Gastrocnemius medialis (tissue), 4 donors: Measurements from ENCODE around the gene HSH2D. TPM values are rescaled to one million over a fixed set of nuclear protein-coding genes. Genes with fewer than 3 reads are reported as not detected.

ENCODE experiments used
- ATAC-seq, 2 donors: fragments of 150-250 bp; one replicate each; pipeline ENCODE4 v1.9.1; 2016
- DNase-seq, 2 donors: peaks; one replicate each; pipeline ENCODE4 v3.0.0-alpha.2; 2019
- H3K27ac ChIP-seq, 4 donors: fragments of 200-600 bp; sonication (generic); 1 replicate in 1 of 4; 2 replicates in 3 of 4; pipeline ENCODE4 v1.5.1; 2016 to 2018; ENCODE audit warnings: mild to moderate bottlenecking in 2 of 4, moderate library complexity in 1 of 4
- H3K27me3 ChIP-seq, 3 donors: fragments of 200-600 bp; sonication (generic) in 2 of 3; 1 replicate in 1 of 3; 2 replicates in 2 of 3; pipeline versions ENCODE4 v1.5.1 to v1.6.0; 2016 to 2019; ENCODE audit warnings: mild to moderate bottlenecking in 1 of 3, moderate library complexity in 1 of 3
- H3K36me3 ChIP-seq, 2 donors: fragments of 200-600 bp; sonication (generic) in 1 of 2; one replicate each; pipeline ENCODE4 v1.5.1; 2017 to 2018
- H3K4me1 ChIP-seq, 2 donors: fragments of 200-600 bp; sonication (generic) in 1 of 2; one replicate each; pipeline ENCODE4 v1.5.1; 2016 to 2017; ENCODE audit warnings: mild to moderate bottlenecking in 2 of 2
- H3K4me3 ChIP-seq, 4 donors: fragments of 200-600 bp; sonication (generic) in 3 of 4; 1 replicate in 1 of 4; 2 replicates in 3 of 4; pipeline ENCODE4 v1.5.1; 2016 to 2019; ENCODE audit warnings: mild to moderate bottlenecking in 2 of 4
- H3K9me3 ChIP-seq, 3 donors: fragments of 200-600 bp; sonication (generic) in 2 of 3; 1 replicate in 1 of 3; 2 replicates in 2 of 3; pipeline ENCODE4 v1.5.1; 2016 to 2019
- CTCF ChIP-seq, 5 experiments: fragments of 450-650 bp in 3 of 5; fragments of 200-600 bp in 2 of 5; sonication (generic) in 2 of 5; IDR thresholded peaks in 4 of 5; conservative IDR thresholded peaks in 1 of 5; 1 replicate in 4 of 5; 2 replicates in 1 of 5; pipeline ENCODE4 v1.5.1; 2016 to 2019; ENCODE audit warnings: antibody characterized with exemption in 5 of 5, mild to moderate bottlenecking in 3 of 5, moderate library complexity in 3 of 5
- POLR2A ChIP-seq, 2 donors: fragments of 450-650 bp; IDR thresholded peaks; one replicate each; pipeline ENCODE4 v1.6.1; 2017; ENCODE audit warnings: antibody characterized with exemption in 2 of 2, mild to moderate bottlenecking in 2 of 2, moderate library complexity in 2 of 2
- in situ Hi-C, 4 donors: fragments of 200-750 bp; cut with MboI; loops; one replicate each; pipeline versions ENCODE4 v1.15.0 to v1.8.0; 2017; ENCODE audit warnings: low sequenced_read_pairs in 4 of 4
- intact Hi-C: fragments of 100-400 bp; cut with DNase I; formaldehyde crosslinking; loops from one replicate; pipeline ENCODE4 v1.15.1; 2023; ENCODE audit warnings: low total_unique reads
- total RNA-seq, 4 donors: library from RNA; depleted of rRNA; stranded (reverse); fragments of >200 nt; gene quantifications; one replicate each; pipeline versions ENCODE4 v1.1.0 to v1.2.3, GENCODE V29; 2016

HSH2D gene
- total RNA-seq, 4 donors from 2014 or later = not detected

- peak; percentile 96 to 99 for DNase-seq
- TF ChIP-seq POLR2A (IDR thresholded peaks at IDR 0.05) (peak; percentile 1 to 56), CTCF (IDR thresholded peaks at IDR 0.05 in 4 of 5, conservative IDR thresholded peaks at IDR 0.05 in 1 of 5) (no peak)
- intact Hi-C loops (loop anchor here (1.0 to 10.0 kb wide), 3 partner anchors 12 to 363 kb away; partner anchors contain the start of genes FAM32A and RAB8A), in situ Hi-C loops (loop anchor here in 3 of 4 donors (10.0 to 25.0 kb wide), 3 partner anchors 83 to 610 kb away; partner anchors contain the start of gene RAB8A (in 1 of the 3))
- H3K27ac ChIP-seq = peak within 1 kb of the TSS; percentile 77 to 93 (median 90)
- peaks cover 20 to 27% of the 10 kb centered on the region in 2 donors for H3K4me1 ChIP-seq
- H3K9me3 ChIP-seq = no peaks in the 10 kb centered on the region
- ATAC-seq = peak; percentile 98 to 99
- peak within 1 kb of the TSS; percentile 87 to 100 (median 92) for H3K4me3 ChIP-seq
- no peaks in the 10 kb centered on the region for H3K27me3 ChIP-seq
- H3K36me3 ChIP-seq = peaks cover 0 to under 1% of the 10 kb centered on the region in 2 donors
Observed at GRCh38 chr19:16197622-16198369, 54.3 kb downstream of the HSH2D start, which contains the start of gene AP1M1. TSS of gene AP1M1 (plus strand) at chr19:16197911. CDS start at chr19:16198027, 116 bp downstream.

GRCh38 chr19:16198370-16198651 is 54.8 kb downstream of the HSH2D start:
- no peaks in the 10 kb centered on the region for H3K27me3 ChIP-seq
- TF ChIP-seq CTCF (IDR thresholded peaks at IDR 0.05 in 4 of 5, conservative IDR thresholded peaks at IDR 0.05 in 1 of 5) (no peak), POLR2A (IDR thresholded peaks at IDR 0.05) (no peak)
- intact Hi-C loops = loop anchor here (10.0 kb wide), 1 partner anchor 364 kb away; no protein-coding TSS in a partner anchor
- ATAC-seq = no peak
- no peaks in the 10 kb centered on the region for H3K9me3 ChIP-seq
- H3K4me3 ChIP-seq = peak overlapping the region; percentile 87 to 100 (median 92)
- no peak for DNase-seq
- peak overlapping the region; percentile 77 to 93 (median 90) for H3K27ac ChIP-seq
- in situ Hi-C loops = loop anchor here in 3 of 4 donors (10.0 to 25.0 kb wide), 3 partner anchors 84 to 611 kb away; partner anchors contain the start of gene RAB8A (in 1 of the 3)
- H3K4me1 ChIP-seq = peaks cover 20 to 27% of the 10 kb centered on the region in 2 donors
- H3K36me3 ChIP-seq = peaks cover 0 to 5% of the 10 kb centered on the region in 2 donors

GRCh38 chr19:16199275-16199932 is 55.9 kb downstream of the HSH2D start:
- ATAC-seq = no peak
- Histone ChIP-seq H3K4me3 (peak overlapping the region in 1 of 4 donors; percentile 93), H3K9me3 (no peaks in the 10 kb centered on the region), H3K27ac (peak overlapping the region in 2 of 4 donors; percentile 48 to 50), H3K27me3 (no peaks in the 10 kb centered on the region), H3K4me1 (peaks cover 20 to 27% of the 10 kb centered on the region in 2 donors), H3K36me3 (peaks cover 0 to 16% of the 10 kb centered on the region in 2 donors)
- in situ Hi-C loops (loop anchor here in 3 of 4 donors (10.0 to 25.0 kb wide), 3 partner anchors 85 to 612 kb away; partner anchors contain the start of gene RAB8A (in 1 of the 3)), intact Hi-C loops (loop anchor here (10.0 kb wide), 1 partner anchor 365 kb away; no protein-coding TSS in a partner anchor)
- no peak for TF ChIP-seq CTCF (IDR thresholded peaks at IDR 0.05 in 4 of 5, conservative IDR thresholded peaks at IDR 0.05 in 1 of 5)
- DNase-seq = no peak

- peak overlapping the region in 2 of 4 donors; percentile 48 to 50 for H3K27ac ChIP-seq
- ATAC-seq = peak; percentile 19 to 47
- H3K4me3 ChIP-seq = no peak overlapping the region
- peaks cover 20 to 27% of the 10 kb centered on the region in 2 donors for H3K4me1 ChIP-seq
- DNase-seq = peak; percentile 16 to 64
- in situ Hi-C loops (loop anchor here in 1 of 4 donors (25.0 kb wide), 1 partner anchor 312 kb away; no protein-coding TSS in a partner anchor), intact Hi-C loops (no loop called here)
- H3K36me3 ChIP-seq = peaks cover 0 to 23% of the 10 kb centered on the region in 2 donors
- no peaks in the 10 kb centered on the region for H3K27me3 ChIP-seq
- no peaks in the 10 kb centered on the region for H3K9me3 ChIP-seq
- TF ChIP-seq POLR2A (IDR thresholded peaks at IDR 0.05) (no peak), CTCF (IDR thresholded peaks at IDR 0.05 in 4 of 5, conservative IDR thresholded peaks at IDR 0.05 in 1 of 5) (no peak)
Observed at GRCh38 chr19:16200038-16201010, 56.8 kb downstream of the HSH2D start.
